Esophagus squamous epithelium (tissue), 4 donors: ENCODE data around the gene EPM2AIP1.

Experiments used
- POLR2A ChIP-seq, 4 donors: fragments of 450-650 bp; IDR thresholded peaks; one replicate each; pipeline ENCODE4 v1.6.1; 2017; ENCODE audit warnings: antibody characterized with exemption in 4 of 4, mild to moderate bottlenecking in 4 of 4, moderate library complexity in 3 of 4
- TF ChIP-seq, protein P1 (sequence below), 6 experiments: fragments of 450-650 bp in 4 of 6; fragments of 200-600 bp in 2 of 6; sonication (generic) in 2 of 6; IDR thresholded peaks; one replicate each; pipeline ENCODE4 v1.5.1; 2016 to 2019; ENCODE audit warnings: antibody characterized with exemption in 6 of 6, mild to moderate bottlenecking in 4 of 6, moderate library complexity in 4 of 6

GRCh38 chr3:37039161-37039846 is 46.4 kb upstream of the EPM2AIP1 start:
- TF ChIP-seq, protein P1, sequence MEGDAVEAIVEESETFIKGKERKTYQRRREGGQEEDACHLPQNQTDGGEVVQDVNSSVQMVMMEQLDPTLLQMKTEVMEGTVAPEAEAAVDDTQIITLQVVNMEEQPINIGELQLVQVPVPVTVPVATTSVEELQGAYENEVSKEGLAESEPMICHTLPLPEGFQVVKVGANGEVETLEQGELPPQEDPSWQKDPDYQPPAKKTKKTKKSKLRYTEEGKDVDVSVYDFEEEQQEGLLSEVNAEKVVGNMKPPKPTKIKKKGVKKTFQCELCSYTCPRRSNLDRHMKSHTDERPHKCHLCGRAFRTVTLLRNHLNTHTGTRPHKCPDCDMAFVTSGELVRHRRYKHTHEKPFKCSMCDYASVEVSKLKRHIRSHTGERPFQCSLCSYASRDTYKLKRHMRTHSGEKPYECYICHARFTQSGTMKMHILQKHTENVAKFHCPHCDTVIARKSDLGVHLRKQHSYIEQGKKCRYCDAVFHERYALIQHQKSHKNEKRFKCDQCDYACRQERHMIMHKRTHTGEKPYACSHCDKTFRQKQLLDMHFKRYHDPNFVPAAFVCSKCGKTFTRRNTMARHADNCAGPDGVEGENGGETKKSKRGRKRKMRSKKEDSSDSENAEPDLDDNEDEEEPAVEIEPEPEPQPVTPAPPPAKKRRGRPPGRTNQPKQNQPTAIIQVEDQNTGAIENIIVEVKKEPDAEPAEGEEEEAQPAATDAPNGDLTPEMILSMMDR (IDR thresholded peaks at IDR 0.05): no peak
- TF ChIP-seq POLR2A (IDR thresholded peaks at IDR 0.05): no peak
